Keratinocyte (primary cell): ENCODE measurements around the gene PCDH9.

ENCODE experiments used
- EZH2 ChIP-seq: IDR thresholded peaks from one replicate; pipeline ENCODE4 v1.6.1; 2012; ENCODE audit warnings: inconsistent platforms, mild to moderate bottlenecking, low read length, moderate library complexity
- TF ChIP-seq, protein P1 (sequence below), 3 experiments: IDR thresholded peaks in 1 of 3; conservative IDR thresholded peaks in 1 of 3; optimal IDR thresholded peaks in 1 of 3; 2 replicates in 2 of 3; 3 replicates in 1 of 3; pipeline versions ENCODE3 to v1.5.1; 2011; ENCODE audit warnings: low read length in 3 of 3, mild to moderate bottlenecking in 3 of 3, moderate library complexity in 2 of 3, control low read depth in 1 of 3, inconsistent platforms in 1 of 3; ENCODE audit not compliant: insufficient read depth in 2 of 3; ENCODE audit errors: extremely low read depth in 1 of 3

DNA sequence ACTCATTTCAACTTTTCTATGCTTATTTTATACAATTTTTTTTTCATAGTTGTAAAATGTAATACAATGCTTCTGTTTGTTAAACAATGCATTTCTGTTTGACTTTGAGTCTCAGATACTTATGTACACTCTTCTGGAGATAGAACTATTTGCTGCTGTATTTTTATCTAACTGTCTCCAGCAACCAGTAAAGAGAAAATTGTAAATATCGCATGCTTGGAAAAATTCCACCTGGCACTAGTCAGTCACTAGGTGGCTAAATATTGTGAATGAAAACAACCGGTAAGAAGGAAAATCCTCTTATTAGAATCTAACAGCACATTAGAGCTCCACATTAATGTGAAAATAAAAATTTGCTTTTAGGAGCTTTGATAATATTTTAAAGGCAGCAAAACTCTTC is 876.5 kb downstream of the PCDH9 start:
- TF ChIP-seq, protein P1, sequence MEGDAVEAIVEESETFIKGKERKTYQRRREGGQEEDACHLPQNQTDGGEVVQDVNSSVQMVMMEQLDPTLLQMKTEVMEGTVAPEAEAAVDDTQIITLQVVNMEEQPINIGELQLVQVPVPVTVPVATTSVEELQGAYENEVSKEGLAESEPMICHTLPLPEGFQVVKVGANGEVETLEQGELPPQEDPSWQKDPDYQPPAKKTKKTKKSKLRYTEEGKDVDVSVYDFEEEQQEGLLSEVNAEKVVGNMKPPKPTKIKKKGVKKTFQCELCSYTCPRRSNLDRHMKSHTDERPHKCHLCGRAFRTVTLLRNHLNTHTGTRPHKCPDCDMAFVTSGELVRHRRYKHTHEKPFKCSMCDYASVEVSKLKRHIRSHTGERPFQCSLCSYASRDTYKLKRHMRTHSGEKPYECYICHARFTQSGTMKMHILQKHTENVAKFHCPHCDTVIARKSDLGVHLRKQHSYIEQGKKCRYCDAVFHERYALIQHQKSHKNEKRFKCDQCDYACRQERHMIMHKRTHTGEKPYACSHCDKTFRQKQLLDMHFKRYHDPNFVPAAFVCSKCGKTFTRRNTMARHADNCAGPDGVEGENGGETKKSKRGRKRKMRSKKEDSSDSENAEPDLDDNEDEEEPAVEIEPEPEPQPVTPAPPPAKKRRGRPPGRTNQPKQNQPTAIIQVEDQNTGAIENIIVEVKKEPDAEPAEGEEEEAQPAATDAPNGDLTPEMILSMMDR (optimal IDR thresholded peaks at IDR 0.05 in 1 of 3, IDR thresholded peaks at IDR 0.05 in 1 of 3, conservative IDR thresholded peaks at IDR 0.05 in 1 of 3; ENCODE audit: extremely low read depth in 1 of 3, insufficient read depth in 2 of 3, low read length in 3 of 3): no peak
- TF ChIP-seq EZH2: no peak
